IPS-NIHi7 (cell line): ENCODE data around the gene CDT1.

ENCODE experiments used
- DNase-seq: peaks from one replicate; pipeline ENCODE4 v3.0.0; 2012; ENCODE audit warnings: mixed read lengths; ENCODE audit errors: extremely low spot score

CDT1 gene

DNA sequence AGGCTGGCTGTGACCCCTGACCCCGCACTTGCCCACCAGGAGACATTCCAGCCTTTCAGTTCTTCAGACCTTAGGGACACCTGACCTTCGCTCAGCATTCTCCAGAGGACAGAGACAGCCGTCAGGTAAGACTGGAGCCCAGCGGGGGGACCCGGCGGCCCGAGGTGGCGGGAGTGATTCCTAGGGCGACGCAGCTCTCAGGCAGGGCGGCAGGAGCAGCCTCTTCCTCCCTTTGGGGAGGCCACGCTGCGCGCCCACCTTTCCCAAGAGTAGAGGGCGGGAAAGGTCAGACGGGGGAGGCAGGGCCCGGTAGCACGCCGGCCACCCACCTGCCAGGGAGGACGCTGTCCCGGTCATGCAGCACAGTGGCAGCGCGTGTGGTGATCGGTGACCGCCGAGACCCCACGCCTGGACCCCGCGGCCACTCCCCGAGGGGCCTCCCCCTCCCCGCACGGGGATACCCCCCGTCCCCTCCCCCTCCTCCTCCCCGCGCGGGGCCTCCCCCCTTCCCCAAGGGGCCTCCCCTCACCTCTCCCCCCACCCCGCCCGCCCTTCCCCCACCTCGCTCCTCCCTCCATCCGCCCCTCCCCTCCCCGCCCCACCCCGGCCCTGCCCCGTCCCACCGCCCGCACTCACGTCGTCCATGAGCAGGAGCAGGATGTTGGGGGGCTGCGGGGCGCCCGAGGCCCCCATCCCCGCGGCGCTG, 52.7 kb downstream of the CDT1 start:
- DNase-seq = peak; percentile 60

DNA sequence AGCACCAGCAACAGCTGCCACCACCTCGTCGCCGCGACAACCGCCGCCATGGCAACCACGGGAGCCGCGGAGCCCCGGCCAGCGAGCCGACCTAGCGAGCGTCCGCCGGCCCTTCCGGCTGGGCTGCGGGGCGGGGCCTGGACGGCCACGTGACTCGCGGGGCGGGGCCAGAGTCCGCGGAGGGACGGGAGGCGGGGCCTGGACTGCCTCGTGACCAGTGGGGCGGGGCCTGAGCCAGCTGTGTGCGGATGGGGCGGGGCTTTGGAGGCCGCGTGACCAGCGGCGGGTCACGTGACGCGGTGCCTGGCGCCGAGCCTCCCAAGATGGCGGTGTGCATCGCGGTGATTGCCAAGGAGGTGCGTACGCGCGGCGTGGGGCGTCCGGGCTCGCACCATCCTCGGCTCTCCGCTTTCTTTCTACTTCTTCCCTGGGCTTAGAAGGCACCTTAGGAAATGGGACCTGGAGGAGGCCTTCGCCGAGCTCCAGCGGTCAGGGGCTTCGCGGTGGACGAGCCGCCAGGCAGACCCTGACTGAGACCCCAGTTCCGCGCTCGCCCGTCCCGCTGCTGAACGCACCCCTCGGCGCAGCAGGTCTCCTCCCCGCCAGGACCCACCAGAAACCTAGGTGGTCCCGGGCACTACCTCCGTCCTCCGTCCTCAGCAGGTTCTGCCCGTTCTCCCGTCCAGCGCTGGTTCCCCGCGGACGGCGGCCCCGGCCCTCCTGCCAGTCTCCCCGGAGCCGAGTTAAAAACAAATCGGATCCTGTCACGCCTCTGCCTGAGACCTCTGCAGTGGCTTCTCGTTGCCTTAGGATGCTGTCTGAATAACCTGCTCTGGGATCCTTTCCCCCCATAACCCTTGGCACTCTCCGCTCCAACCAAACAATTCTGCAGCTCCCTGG, 53.5 kb downstream of the CDT1 start, which contains the start of the genes GALNS and TRAPPC2L:
GALNS (minus strand) TSS at position 120 of the 900 bp plus-strand sequence; CDS start at position 50, 70 bp downstream.
TRAPPC2L (plus strand) TSS at position 300 of the 900 bp plus-strand sequence; CDS start at position 324, 24 bp downstream.
- peak; percentile 100 for DNase-seq

DNA sequence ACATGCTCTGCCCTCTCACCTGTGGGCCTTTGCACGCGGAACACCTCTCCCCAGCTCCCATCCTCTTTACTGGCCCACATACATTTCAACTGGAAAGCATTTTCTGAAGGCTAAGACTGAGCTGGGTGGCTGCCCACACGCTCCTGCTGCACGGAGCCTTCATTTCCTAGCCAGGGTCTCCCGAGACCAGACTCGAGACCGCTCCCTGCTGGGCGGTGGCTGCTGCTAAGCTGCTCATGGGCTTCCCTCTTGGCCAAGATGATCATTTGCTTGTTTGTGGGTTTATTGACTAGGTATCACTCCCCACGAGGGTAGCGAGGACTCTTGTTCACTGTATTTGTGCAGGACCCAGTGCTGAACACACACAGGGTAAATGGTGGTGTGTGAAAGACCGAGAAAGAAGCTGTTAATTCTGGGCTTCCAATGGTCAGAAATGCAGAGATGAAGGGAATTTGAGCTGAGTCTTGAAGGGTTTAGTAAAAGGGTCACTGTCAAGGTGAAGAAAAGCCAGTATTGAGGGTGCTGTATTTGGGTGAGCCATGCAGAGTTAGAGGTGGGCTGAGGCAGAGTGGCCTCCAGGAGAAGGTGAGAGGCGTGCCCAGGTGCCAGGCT, 54.2 kb downstream of the CDT1 start:
- peak; percentile 92 for DNase-seq
